HEK293 (cell line): Measurements from ENCODE around the gene CEP85.
A peak's percentile ranks its signal among the peaks of the same experiment; 100 is the strongest.

Source experiments
- CTCF ChIA-PET: fragments of 350-600 bp; formaldehyde crosslinking; extraction: SDS; loops from one replicate; lab custom pipeline; 2021; ENCODE audit warnings: antibody characterized with exemption; lab: Yijun Ruan, JAX
- POLR2A ChIA-PET: fragments of 300-600 bp; formaldehyde crosslinking; extraction: SDS; loops from one replicate; lab custom pipeline; 2020; ENCODE audit warnings: antibody characterized with exemption, inconsistent platforms; lab: Yijun Ruan, JAX
- H3K27ac ChIP-seq: fragments of 200-500 bp; sonication (Bioruptor generic); 2 replicates; pipeline ENCODE4 v1.5.1; 2014; ENCODE audit warnings: low read depth, low read length, control low read depth, inconsistent platforms; ENCODE audit errors: extremely low read depth
- H3K36me3 ChIP-seq, 2 experiments: fragments of 200-500 bp in 1 of 2; sonication (Bioruptor generic) in 1 of 2; 1 replicate in 1 of 2; 2 replicates in 1 of 2; pipeline ENCODE4 v1.5.1; 2014 to 2017; ENCODE audit warnings: inconsistent platforms in 2 of 2, low read length in 2 of 2; ENCODE audit not compliant: control insufficient read depth in 2 of 2, insufficient read depth in 1 of 2
- H3K4me1 ChIP-seq: fragments of 200-500 bp; sonication (Bioruptor generic); 2 replicates; pipeline ENCODE4 v1.5.1; 2014; ENCODE audit warnings: mild to moderate bottlenecking, low read length, inconsistent platforms; ENCODE audit not compliant: control insufficient read depth, insufficient read depth
- H3K4me3 ChIP-seq: 2 replicates; pipeline ENCODE4 v1.5.1; 2011; ENCODE audit warnings: low read depth, mild to moderate bottlenecking, control low read depth, low read length, moderate library complexity
- H3K9me3 ChIP-seq: fragments of 200-500 bp; sonication (Bioruptor generic); 2 replicates; pipeline ENCODE4 v1.5.1; 2014; ENCODE audit warnings: low read depth, low read length, inconsistent platforms; ENCODE audit not compliant: control insufficient read depth, insufficient read depth
- EGR2 ChIP-seq: fragments of 450-650 bp; formaldehyde crosslinking; IDR thresholded peaks from 2 replicates; pipeline ENCODE4 v1.5.1; 2016; ENCODE audit warnings: low read depth, missing biosample characterization, missing genetic modification characterization
- GLIS2 ChIP-seq: fragments of 450-650 bp; formaldehyde crosslinking; IDR thresholded peaks from 2 replicates; pipeline ENCODE4 v1.5.1; 2016; ENCODE audit warnings: missing biosample characterization, missing genetic modification characterization
- PRDM2 ChIP-seq: fragments of 450-650 bp; formaldehyde crosslinking; IDR thresholded peaks from 2 replicates; pipeline ENCODE4 v1.5.1; 2016; ENCODE audit warnings: missing biosample characterization, missing genetic modification characterization, borderline replicate concordance
- SCRT1 ChIP-seq: fragments of 450-650 bp; formaldehyde crosslinking; IDR thresholded peaks from 2 replicates; pipeline ENCODE4 v1.5.1; 2016; ENCODE audit warnings: missing biosample characterization, missing genetic modification characterization, borderline replicate concordance
- WT1 ChIP-seq: fragments of 450-650 bp; formaldehyde crosslinking; IDR thresholded peaks from 2 replicates; pipeline ENCODE4 v1.5.1; 2016; ENCODE audit warnings: missing biosample characterization, missing genetic modification characterization
- ZFHX2 ChIP-seq: fragments of 450-650 bp; formaldehyde crosslinking; conservative IDR thresholded peaks from 2 replicates; pipeline ENCODE4 v1.5.1; 2016; ENCODE audit warnings: missing biosample characterization, missing genetic modification characterization
- ZFP3 ChIP-seq: fragments of 450-650 bp; formaldehyde crosslinking; IDR thresholded peaks from 2 replicates; pipeline ENCODE4 v1.5.1; 2016; ENCODE audit warnings: low read depth, missing biosample characterization, missing genetic modification characterization
- ZNF10 ChIP-seq: fragments of 450-650 bp; formaldehyde crosslinking; IDR thresholded peaks from 2 replicates; pipeline ENCODE4 v1.5.1; 2017; ENCODE audit warnings: missing biosample characterization, missing genetic modification characterization
- ZNF211 ChIP-seq: fragments of 450-650 bp; formaldehyde crosslinking; IDR thresholded peaks from 2 replicates; pipeline ENCODE4 v1.5.1; 2016; ENCODE audit warnings: low read depth, missing biosample characterization, missing genetic modification characterization
- ZNF248 ChIP-seq: fragments of 450-650 bp; formaldehyde crosslinking; IDR thresholded peaks from 2 replicates; pipeline ENCODE4 v1.5.1; 2017; ENCODE audit warnings: missing biosample characterization, missing genetic modification characterization
- ZNF354C ChIP-seq: fragments of 450-650 bp; formaldehyde crosslinking; IDR thresholded peaks from 2 replicates; pipeline ENCODE4 v1.5.1; 2016; ENCODE audit warnings: missing biosample characterization, missing genetic modification characterization, low read depth, borderline replicate concordance
- ZNF362 ChIP-seq: fragments of 450-650 bp; formaldehyde crosslinking; IDR thresholded peaks from 2 replicates; pipeline ENCODE4 v1.5.1; 2016; ENCODE audit warnings: missing biosample characterization, missing genetic modification characterization
- ZNF549 ChIP-seq: fragments of 450-650 bp; IDR thresholded peaks from 2 replicates; pipeline ENCODE4 v1.5.1; 2018; ENCODE audit warnings: missing biosample characterization, missing genetic modification characterization, mild to moderate bottlenecking, inconsistent platforms, moderate library complexity
- ZNF791 ChIP-seq: fragments of 450-650 bp; formaldehyde crosslinking; IDR thresholded peaks from 2 replicates; pipeline ENCODE4 v1.5.1; 2016; ENCODE audit warnings: missing biosample characterization, missing genetic modification characterization
- ZNF792 ChIP-seq: fragments of 450-650 bp; formaldehyde crosslinking; IDR thresholded peaks from 2 replicates; pipeline ENCODE4 v1.5.1; 2016; ENCODE audit warnings: missing biosample characterization, missing genetic modification characterization

Gene CEP85

GRCh38 chr1:26213335-26213905 is 20.6 kb upstream of the CEP85 start:
- Histone ChIP-seq H3K36me3 (no peaks in the 10 kb centered on the region), H3K4me1 (no peaks in the 10 kb centered on the region), H3K27ac (no peak overlapping the region), H3K4me3 (no peak overlapping the region), H3K9me3 (no peaks in the 10 kb centered on the region)
- POLR2A ChIA-PET: no interaction called here
- no peak for TF ChIP-seq GLIS2 (tag by site-specific recombination)
- TF ChIP-seq ZNF362: 0 out of 2 replicates have a peak, but pooled peaks have one; percentile 57
- no peak for TF ChIP-seq SCRT1 (tag by site-specific recombination)
- no peak for TF ChIP-seq ZFP3 (tag by site-specific recombination)
- CTCF ChIA-PET: interaction anchor here (0.6 to 1.7 kb wide), 2 partner anchors 20 to 108 kb away, joined by 4 to 5 read pairs; partner anchors contain the start of gene CEP85

GRCh38 chr1:26215246-26215645 is 18.8 kb upstream of the CEP85 start:
- Histone ChIP-seq H3K4me1 (no peaks in the 10 kb centered on the region), H3K36me3 (no peaks in the 10 kb centered on the region), H3K4me3 (no peak overlapping the region), H3K27ac (no peak overlapping the region), H3K9me3 (no peaks in the 10 kb centered on the region)
- ChIA-PET CTCF (interaction anchor here (0.6 to 1.1 kb wide), 2 partner anchors 17 to 19 kb away, joined by 5 to 6 read pairs; partner anchors contain the start of gene CEP85), POLR2A (interaction anchor here (0.6 kb wide), 1 partner anchor 65 kb away, joined by 3 read pairs; no protein-coding TSS in a partner anchor)
- TF ChIP-seq EGR2 (tag by site-specific recombination) (peak; percentile 60; the same call in 1 of the 2 replicates), ZNF354C (tag by site-specific recombination) (no peak), ZNF549 (tag by site-specific recombination) (no peak), ZNF792 (tag by site-specific recombination) (no peak), ZFHX2 (tag by site-specific recombination) (peak; percentile 47), ZNF248 (tag by site-specific recombination) (no peak), ZNF211 (tag by site-specific recombination) (no peak), WT1 (tag by site-specific recombination) (no peak), ZNF791 (tag by site-specific recombination) (no peak), PRDM2 (tag by site-specific recombination) (no peak), ZNF10 (tag by site-specific recombination) (no peak)
